ENCODE data around the gene RASSF8.
A peak's percentile ranks its signal among the peaks of the same experiment; 100 is the strongest.

The RASSF8 gene

DNA sequence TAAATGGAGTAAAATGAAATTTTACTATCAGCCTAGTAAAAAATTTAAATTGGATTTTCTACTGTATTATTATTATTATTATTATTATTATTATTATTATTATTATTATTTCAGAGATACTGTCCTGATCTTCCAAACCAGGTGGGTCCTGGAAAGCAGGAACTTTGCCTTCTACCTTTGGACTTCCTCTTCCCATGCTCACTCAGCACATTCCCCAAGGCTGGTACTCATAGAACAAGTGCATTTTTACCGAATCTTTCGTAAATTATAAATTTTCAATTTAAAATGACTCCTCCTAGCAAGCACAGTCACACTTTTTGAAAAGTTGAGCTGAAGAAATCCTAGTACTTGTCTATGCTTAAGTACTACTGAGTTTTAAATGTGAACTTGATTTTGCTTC, 136.7 kb downstream of the RASSF8 start:
- TF ChIP-seq CEBPB (IDR thresholded peaks at IDR 0.05) (no peak), ZBTB7A (IDR thresholded peaks at IDR 0.05; ENCODE audit: low read depth) (no peak), TEAD4 (IDR thresholded peaks at IDR 0.05) (no peak), RAD21 (IDR thresholded peaks at IDR 0.05; ENCODE audit: low read depth) (no peak), YY1 (IDR thresholded peaks at IDR 0.05; ENCODE audit: low read depth) (no peak), CREB1 (IDR thresholded peaks at IDR 0.05; ENCODE audit: low read depth) (no peak), TCF12 (IDR thresholded peaks at IDR 0.05; ENCODE audit: low read depth) (no peak), TAF1 (IDR thresholded peaks at IDR 0.05; ENCODE audit: low read depth) (no peak), EP300 (IDR thresholded peaks at IDR 0.05; ENCODE audit: borderline replicate concordance) (no peak), NFIC (IDR thresholded peaks at IDR 0.05) (no peak)
- TF ChIP-seq, protein P1, sequence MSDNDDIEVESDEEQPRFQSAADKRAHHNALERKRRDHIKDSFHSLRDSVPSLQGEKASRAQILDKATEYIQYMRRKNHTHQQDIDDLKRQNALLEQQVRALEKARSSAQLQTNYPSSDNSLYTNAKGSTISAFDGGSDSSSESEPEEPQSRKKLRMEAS (IDR thresholded peaks at IDR 0.05), result no peak
- TF ChIP-seq, protein P2, sequence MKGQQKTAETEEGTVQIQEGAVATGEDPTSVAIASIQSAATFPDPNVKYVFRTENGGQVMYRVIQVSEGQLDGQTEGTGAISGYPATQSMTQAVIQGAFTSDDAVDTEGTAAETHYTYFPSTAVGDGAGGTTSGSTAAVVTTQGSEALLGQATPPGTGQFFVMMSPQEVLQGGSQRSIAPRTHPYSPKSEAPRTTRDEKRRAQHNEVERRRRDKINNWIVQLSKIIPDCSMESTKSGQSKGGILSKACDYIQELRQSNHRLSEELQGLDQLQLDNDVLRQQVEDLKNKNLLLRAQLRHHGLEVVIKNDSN (IDR thresholded peaks at IDR 0.05), result no peak

GRCh38 chr12:26096036-26096435, 137.6 kb downstream of the RASSF8 start:
- no peak for TF ChIP-seq RAD21 (IDR thresholded peaks at IDR 0.05; ENCODE audit: low read depth)
- no peak for TF ChIP-seq FOXM1 (IDR thresholded peaks at IDR 0.05; ENCODE audit: borderline replicate concordance, low read depth)
- TF ChIP-seq EGR1 (IDR thresholded peaks at IDR 0.05), result no peak
- TF ChIP-seq TEAD4 (IDR thresholded peaks at IDR 0.05), result no peak
- no peak for TF ChIP-seq CEBPB (IDR thresholded peaks at IDR 0.05)
- TF ChIP-seq TCF12 (IDR thresholded peaks at IDR 0.05; ENCODE audit: low read depth), result no peak
- no peak for TF ChIP-seq NFIC (IDR thresholded peaks at IDR 0.05)
- TF ChIP-seq, protein P1 (IDR thresholded peaks at IDR 0.05), result no peak
- no peak for TF ChIP-seq YY1 (IDR thresholded peaks at IDR 0.05; ENCODE audit: low read depth)
- TF ChIP-seq, protein P2 (IDR thresholded peaks at IDR 0.05), result no peak
- no peak for TF ChIP-seq REST (IDR thresholded peaks at IDR 0.05; ENCODE audit: low read depth)
- no peak for TF ChIP-seq ZBTB7A (IDR thresholded peaks at IDR 0.05; ENCODE audit: low read depth)
- TF ChIP-seq EP300 (IDR thresholded peaks at IDR 0.05; ENCODE audit: borderline replicate concordance), result no peak
- no peak for TF ChIP-seq CREB1 (IDR thresholded peaks at IDR 0.05; ENCODE audit: low read depth)

DNA sequence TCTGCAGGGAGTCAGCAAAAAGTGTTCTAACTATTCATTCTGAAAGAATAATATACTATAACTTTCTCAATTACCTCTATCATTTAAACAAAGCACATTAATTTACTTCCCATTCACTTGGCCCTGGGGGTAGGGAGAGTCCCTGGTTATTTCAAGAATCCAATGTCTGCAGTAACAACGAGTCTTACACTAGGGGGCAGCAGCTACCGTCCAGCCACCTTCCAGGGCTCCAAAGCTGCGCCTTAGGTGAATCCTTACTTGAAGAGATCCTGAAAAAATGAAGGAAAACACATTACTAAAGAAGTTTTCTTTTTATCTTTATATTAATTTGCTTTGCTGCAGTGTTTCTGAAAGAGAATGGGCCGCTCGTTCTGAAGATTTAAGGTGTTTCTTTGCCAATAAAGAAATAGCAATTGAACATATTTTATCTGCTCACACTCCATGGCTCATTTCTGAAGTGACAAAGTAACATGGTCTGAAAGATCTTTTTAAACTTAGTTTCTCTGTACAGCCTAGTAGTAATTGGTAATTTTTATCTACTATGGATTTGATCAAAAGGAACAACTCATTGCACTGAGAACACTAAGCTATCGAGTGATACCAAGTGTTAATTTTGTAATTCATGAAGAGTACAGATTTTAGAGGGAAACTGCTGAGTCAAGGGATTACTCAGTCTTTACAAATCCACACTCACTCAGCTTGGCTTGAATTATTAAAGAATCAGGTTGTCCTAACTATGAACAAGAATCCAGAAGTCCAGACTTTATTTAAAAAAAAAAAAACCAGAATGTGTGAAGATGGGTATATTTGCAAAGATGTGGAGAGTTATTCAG, 138.8 kb downstream of the RASSF8 start:
- TF ChIP-seq RAD21 (IDR thresholded peaks at IDR 0.05; ENCODE audit: low read depth) (peak; percentile 99), TEAD4 (IDR thresholded peaks at IDR 0.05) (peak; percentile 55; the same call in 1 of the 2 replicates)
- TF ChIP-seq, protein P1 (IDR thresholded peaks at IDR 0.05), result no peak

DNA sequence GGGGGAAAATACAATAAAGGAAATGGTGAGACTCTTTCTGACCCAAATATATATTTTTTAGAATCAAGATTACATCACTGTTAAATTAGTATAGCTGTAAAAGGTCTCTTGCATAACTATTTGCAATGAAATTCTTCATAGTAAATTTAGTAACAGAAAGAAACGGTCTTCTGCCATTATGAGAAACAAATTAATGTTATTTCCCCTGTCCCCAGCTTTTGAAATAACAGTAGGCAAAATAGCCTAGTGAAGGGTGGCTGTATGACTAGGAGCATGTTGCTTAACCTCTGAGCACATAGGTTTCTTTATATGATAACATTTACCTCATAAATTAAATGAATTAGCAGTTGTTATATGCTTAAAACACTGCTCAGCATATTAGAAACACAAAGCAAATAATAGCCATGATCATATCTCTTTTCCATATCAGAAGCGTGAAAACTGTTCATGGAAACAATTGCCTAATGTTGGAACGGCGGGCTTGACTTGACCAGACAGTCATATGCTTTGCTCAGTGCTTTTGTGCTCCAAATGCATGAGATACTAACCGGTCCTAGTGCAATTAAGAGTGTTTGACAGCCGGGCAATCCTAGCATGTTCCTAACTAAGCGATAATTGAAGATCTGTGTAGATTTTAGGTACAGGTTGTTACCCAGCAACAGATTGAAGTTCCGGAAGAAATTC, 142.3 kb downstream of the RASSF8 start:
- TF ChIP-seq ZBTB7A (IDR thresholded peaks at IDR 0.05; ENCODE audit: low read depth) (no peak), CEBPB (IDR thresholded peaks at IDR 0.05) (no peak), EGR1 (IDR thresholded peaks at IDR 0.05) (no peak), EP300 (IDR thresholded peaks at IDR 0.05; ENCODE audit: borderline replicate concordance) (no peak), TEAD4 (IDR thresholded peaks at IDR 0.05) (no peak), FOXM1 (IDR thresholded peaks at IDR 0.05; ENCODE audit: borderline replicate concordance, low read depth) (no peak), NFIC (IDR thresholded peaks at IDR 0.05) (no peak), CREB1 (IDR thresholded peaks at IDR 0.05; ENCODE audit: low read depth) (no peak), YY1 (IDR thresholded peaks at IDR 0.05; ENCODE audit: low read depth) (no peak), REST (IDR thresholded peaks at IDR 0.05; ENCODE audit: low read depth) (no peak), RAD21 (IDR thresholded peaks at IDR 0.05; ENCODE audit: low read depth) (no peak), TAF1 (IDR thresholded peaks at IDR 0.05; ENCODE audit: low read depth) (no peak), TCF12 (IDR thresholded peaks at IDR 0.05; ENCODE audit: low read depth) (no peak)
- TF ChIP-seq, protein P1 (IDR thresholded peaks at IDR 0.05), result no peak
- TF ChIP-seq, protein P2 (IDR thresholded peaks at IDR 0.05), result no peak

Data from Ishikawa (cell line).